HG03066 (cell line): ENCODE results near the gene DRD5.
"Not testable (repeated sequence)": the region's sequence is repeated elsewhere in the genome, so short reads cannot be mapped to it uniquely, and the experiment has no call there.

Source experiments
- ATAC-seq: cut with Tn5 transposase; IDR thresholded peaks from one replicate; pipeline ENCODE4 v1.9.1; 2021; ENCODE audit warnings: low read depth; ENCODE audit not compliant: unreplicated experiment

DRD5 gene

DNA sequence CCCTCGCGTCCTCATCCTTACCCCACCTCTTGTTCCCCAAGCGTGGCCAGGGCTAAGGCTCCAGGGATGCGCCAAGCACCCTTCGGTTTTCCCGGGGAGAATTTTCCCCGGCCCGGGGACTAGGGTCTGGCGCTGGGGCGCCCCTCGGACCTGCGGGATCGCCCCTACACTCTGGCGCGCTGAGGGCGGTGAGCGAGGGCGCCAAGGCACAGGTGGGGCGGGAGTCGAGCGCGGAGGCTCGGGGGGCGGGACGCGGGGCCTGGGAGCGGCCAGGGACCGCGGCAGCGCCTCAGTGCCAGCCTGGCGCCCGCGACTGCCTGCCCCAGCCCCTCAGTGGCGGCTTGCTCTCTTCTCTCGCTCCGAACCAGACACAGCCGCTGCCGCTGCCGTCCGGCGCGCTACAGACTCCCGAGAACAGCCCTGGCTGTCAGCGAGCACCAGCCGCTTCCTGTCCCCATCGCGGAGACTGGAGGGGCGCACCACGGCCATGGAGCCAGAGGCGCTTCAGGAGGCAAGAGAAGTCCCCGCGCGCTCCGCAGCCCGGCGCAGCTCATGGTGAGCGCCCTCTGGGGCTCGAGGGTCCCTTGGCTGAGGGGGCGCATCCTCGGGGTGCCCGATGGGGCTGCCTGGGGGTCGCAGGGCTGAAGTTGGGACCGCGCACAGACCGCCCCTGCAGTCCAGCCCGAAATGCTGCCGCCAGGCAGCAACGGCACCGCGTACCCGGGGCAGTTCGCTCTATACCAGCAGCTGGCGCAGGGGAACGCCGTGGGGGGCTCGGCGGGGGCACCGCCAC, at the start of gene DRD5:
Gene DRD5 (plus strand): TSS at position 292 of the 793 bp plus-strand sequence. CDS start 396 bp downstream, at position 688.
- no peak for ATAC-seq

DNA sequence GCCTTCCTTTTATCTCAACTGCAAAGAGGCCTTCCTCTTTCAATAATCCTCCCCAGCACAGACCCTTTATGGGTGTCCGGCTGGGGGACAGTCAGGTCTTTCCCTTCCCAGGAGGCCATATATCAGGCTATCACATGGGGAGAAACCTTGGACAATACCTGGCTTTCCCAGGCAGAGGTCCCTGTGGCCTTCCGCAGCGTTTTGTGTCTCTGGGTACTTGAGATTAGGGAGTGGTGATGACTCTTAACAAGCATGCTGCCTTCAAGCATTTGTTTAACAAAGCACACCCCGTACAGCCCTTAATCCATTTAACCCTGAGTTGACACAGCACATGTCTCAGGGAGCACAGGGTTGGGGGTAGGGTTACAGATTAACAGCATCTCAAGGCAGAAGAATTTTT, 49.2 kb upstream of the DRD5 start:
- not testable (repeated sequence) for ATAC-seq

- no peak for ATAC-seq
Measured at GRCh38 chr4:9735515-9735914, 45.9 kb upstream of the DRD5 start.

DNA sequence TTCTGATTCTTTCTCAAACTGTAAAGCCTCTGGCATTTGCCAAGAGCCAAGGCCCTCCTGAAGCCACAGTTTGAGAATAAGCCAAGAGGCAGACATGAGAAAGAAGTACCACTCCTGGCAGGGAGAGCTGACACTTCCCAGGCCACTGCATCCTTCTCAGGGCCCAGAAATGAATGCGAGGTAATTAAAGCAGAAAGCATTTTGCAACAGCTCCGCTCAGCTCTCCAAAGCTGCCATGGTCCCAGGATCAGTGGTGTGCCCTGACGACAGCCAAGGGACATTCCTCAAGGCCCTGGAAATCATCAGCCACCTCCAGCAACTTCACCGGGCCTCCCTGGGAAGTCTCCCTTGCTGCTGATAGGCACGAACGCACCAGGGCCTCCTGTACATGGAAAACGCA, 44.2 kb upstream of the DRD5 start:
- not testable (repeated sequence) for ATAC-seq

GRCh38 chr4:9743789-9744188, 37.6 kb upstream of the DRD5 start:
- ATAC-seq: not testable (repeated sequence)

GRCh38 chr4:9745782-9746181, 35.7 kb upstream of the DRD5 start:
- no peak for ATAC-seq

DNA sequence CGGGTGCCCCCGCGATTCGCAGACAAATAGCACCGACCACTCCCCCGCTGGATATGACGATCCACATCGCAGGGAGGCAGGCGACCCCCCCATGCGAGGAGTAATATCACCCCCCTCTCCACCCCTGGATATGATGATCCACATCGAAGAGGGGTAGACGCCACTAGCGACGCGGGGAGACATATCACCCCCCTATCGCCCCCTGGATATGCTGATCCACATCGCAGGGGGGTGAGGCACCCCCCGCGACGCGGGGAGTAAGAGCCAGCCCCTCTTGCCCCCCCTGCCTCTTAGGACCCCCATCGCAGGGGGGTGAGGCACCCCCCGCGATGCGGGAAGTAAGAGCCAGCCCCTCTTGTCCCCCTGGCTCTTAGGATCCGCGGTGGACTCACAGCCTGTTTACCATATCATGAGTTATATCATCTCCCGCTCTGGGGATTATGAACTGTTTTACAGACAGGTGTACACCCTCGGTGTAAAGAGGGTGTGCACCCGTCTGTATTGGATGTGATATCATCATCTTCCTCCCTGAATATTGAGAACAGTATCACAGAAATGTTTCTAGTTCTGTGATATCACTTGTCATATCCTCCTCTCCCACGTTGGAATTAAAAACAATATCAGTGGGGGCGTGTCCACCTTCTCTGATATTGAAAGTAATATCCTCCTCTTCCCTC, 22.7 kb upstream of the DRD5 start:
- ATAC-seq: no peak

- no peak for ATAC-seq
Measured at GRCh38 chr4:9762823-9763475, 18.5 kb upstream of the DRD5 start.

GRCh38 chr4:9764155-9764696, 17.2 kb upstream of the DRD5 start:
- no peak for ATAC-seq

DNA sequence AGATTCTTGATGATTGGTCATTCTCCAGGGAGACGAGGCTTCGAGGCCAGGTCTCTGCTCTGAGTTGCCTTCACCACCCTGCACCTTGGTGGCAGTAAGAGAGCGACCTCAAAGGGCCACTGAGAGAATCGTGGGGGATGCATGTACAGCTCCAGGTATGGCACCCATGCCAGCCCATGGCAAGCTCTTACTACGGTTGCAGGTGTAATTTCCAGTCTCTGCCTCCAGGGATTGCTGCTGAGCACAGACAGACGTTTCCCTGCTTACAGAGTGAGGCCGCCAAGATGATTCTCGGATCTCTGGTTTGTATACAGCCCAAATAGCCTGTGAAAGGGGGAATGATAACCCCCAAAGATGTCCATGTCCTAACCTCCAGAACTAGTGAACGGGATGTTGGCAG, 16.3 kb upstream of the DRD5 start:
- ATAC-seq: no peak

DNA sequence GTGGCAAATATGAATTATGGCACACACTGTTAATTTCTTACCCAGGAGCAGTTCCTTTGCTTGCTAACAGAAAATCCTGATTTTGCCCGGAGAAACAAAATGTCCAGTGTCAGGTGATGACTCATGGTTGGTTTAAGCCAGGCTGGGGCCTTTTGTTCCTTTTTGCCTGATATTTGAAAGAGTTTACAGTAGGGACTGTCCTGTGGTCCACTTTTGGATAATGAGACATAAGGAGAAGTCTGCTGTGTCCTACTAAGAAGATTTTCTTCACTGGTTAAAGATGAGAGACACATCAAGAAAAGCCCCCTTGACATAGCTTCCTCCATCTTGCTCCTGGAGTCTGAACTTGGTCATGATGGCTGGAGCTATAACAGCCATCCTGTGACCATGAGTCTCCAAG, 12.1 kb upstream of the DRD5 start:
- no peak for ATAC-seq

DNA sequence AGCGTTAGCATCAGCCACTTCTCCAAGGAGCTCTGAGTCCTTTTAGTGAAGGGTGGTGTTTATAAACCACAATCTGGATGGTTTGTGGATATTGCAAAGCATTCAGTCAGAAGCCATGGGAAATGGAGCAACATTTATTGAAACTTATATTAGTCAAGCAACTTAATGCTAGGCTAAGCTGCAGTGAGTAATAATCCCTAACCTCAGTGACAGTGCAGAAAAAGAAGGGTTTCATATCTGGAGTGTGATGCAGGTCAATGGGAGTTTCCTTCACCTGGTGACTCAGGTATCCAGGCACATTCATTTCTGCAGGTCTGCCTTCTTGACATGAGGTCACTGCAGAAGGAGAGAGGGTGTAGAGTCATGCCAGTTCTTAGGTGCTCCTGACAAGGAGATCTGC, 10.4 kb upstream of the DRD5 start:
- no peak for ATAC-seq

DNA sequence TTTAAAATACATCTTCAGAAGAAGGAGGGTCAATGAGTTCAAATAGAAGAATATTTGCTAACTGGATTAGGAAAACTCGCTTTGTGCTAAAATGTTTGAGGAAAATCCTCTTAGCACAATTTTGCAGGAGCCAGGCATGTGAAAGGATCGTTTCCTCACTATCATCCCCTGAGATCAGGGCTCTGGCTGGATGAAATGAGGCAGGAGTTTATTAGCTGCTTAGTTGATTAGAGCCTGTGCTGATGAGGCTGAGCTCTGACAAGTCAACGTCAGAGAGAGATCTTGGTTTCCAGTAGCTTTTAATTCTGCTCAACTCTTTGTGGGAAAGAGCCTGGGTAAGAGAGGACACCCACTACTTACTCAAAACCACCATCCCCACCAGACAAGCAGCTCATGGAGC, 8.0 kb upstream of the DRD5 start:
- no peak for ATAC-seq

GRCh38 chr4:9782136-9782436, 652 bp downstream of the DRD5 start:
- ATAC-seq: no peak

GRCh38 chr4:9785891-9786290, 4.5 kb downstream of the DRD5 start:
- ATAC-seq: not testable (repeated sequence)

DNA sequence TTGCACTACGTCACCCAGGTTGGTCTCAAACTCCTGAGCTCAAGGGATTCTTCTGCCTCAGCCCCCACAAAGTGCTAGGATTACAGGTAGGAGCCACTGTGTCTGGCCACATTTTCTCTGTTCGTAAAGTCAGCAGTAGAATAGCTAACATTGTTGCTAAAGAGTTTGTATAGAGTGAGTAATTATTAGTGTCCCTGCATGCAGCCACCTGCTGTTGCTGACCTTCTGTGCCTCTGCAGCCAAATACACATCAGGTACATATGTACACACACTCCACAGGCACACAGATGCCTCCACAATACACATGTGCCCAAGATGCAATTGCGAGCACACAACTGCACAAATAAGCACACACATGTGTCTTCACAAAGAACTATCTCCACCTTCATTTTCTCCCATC, 10.9 kb downstream of the DRD5 start:
- no peak for ATAC-seq

DNA sequence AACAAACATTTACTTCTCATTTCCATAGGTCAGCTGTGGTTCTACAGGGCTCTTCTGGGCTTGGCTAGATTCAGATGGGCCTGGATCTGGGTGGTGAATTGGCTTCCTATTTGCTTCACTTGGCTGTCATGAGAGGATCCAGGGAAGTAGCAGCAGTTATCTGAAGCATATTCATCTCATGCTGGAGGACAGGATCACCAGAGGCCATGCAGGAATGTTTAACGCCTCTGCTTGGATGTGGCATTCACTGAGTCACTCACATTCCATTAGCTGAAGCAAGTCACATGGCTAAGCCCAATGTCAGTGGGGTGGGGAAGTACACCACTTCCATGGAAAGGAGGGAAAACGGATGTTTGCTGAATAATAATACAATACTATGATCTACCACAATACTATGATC, 15.2 kb downstream of the DRD5 start:
- not testable (repeated sequence) for ATAC-seq

DNA sequence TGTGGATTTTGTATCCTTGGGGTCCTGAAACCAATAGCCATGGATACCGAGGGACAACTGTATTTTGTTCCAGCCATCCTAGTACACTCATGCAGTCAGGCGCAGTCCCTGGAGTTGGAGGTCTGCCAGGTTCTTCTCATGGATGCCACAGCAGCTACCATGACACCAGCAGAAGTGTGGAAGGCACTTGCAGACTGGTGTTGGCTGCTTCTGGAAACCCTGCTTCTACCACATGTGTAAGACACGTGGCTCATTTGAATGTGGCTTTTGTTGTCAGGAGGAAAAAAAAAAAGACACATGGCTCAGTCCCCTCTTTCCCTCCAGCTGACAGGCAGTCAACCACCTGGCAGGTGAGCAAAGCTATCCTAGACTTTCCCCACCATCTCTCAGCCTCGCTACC, 19.4 kb downstream of the DRD5 start:
- ATAC-seq: no peak

DNA sequence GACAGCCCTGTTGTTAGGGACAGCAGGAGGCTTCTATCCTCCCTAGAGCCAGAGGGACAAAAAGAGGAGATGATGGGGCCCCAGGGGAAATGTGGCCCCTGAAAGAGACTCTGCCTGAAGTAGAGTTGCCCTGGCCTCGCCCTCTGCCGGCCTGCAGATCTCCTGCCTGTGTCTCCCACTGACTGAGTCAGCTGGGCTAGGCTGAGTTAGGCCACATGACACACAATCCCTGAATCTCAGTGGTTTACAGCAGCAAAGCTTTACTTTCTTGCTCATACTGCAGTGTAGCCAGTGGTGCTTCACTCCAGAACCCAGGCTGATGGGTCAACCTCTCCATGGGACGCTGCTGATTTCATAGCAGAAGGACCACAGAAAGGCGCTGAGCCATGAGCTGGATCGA, 23.5 kb downstream of the DRD5 start:
- ATAC-seq: no peak

- no peak for ATAC-seq
Measured at GRCh38 chr4:9808077-9808476, 26.6 kb downstream of the DRD5 start.

DNA sequence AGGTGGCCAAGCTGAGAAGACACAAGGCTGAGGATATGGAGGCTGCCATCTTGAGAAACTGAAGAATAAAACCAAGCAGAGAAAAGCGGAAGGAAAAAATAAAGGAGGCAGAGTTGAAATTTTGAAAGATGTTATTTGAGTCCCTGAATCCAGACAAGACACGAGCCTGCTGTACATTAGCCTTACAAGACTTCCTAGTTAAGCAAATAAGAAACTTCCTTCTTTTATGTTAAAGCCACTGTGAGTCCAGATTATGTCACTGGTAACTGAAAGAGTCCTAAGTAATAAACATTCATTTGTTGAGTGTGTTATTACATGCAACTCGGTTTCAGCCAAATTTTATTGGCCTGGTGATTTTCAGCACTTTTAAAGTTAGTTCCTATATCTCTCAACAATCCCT, 30.4 kb downstream of the DRD5 start:
- no peak for ATAC-seq
